Right hindlimb (tissue), 1 donor: ENCODE data around the gene KIAA1755.

Experiments used
- DNase-seq: peaks from one replicate; pipeline ENCODE4 v3.0.0-alpha.2; 2018

Gene KIAA1755

GRCh38 chr20:38260378-38261053 is at the start of gene KIAA1755:
TSS of gene KIAA1755 (minus strand) at chr20:38260735. CDS start at chr20:38260500, 235 bp downstream.
- peak; percentile 62 for DNase-seq

GRCh38 chr20:38308447-38308846 is 47.9 kb upstream of the KIAA1755 start:
- no peak for DNase-seq

- no peak for DNase-seq
Measured at GRCh38 chr20:38308047-38308438, 47.5 kb upstream of the KIAA1755 start.

GRCh38 chr20:38307371-38308046 is 47.0 kb upstream of the KIAA1755 start:
- DNase-seq = no peak

GRCh38 chr20:38306379-38306778 is 45.8 kb upstream of the KIAA1755 start:
- DNase-seq = no peak

- no peak for DNase-seq
Measured at GRCh38 chr20:38305541-38305940, 45.0 kb upstream of the KIAA1755 start.

GRCh38 chr20:38304845-38305447 is 44.4 kb upstream of the KIAA1755 start:
- DNase-seq = no peak

GRCh38 chr20:38303908-38304379 is 43.4 kb upstream of the KIAA1755 start, which contains the start of gene BPI:
TSS of gene BPI (plus strand) at chr20:38304156. CDS start at chr20:38304224, 68 bp downstream.
- DNase-seq = peak; percentile 79

- peak; percentile 63 for DNase-seq
Measured at GRCh38 chr20:38302786-38303185, 42.3 kb upstream of the KIAA1755 start.

- DNase-seq = no peak
Measured at GRCh38 chr20:38301309-38301708, 40.8 kb upstream of the KIAA1755 start.

GRCh38 chr20:38300438-38300837 is 39.9 kb upstream of the KIAA1755 start:
- DNase-seq = no peak

GRCh38 chr20:38299963-38300362 is 39.4 kb upstream of the KIAA1755 start:
- no peak for DNase-seq

- peak; percentile 84 for DNase-seq
Measured at GRCh38 chr20:38298768-38299288, 38.3 kb upstream of the KIAA1755 start.

GRCh38 chr20:38297916-38298674 is 37.6 kb upstream of the KIAA1755 start:
- no peak for DNase-seq

- no peak for DNase-seq
Measured at GRCh38 chr20:38296433-38296832, 35.9 kb upstream of the KIAA1755 start.

- DNase-seq = no peak
Measured at GRCh38 chr20:38295811-38296210, 35.3 kb upstream of the KIAA1755 start.

GRCh38 chr20:38294076-38294591 is 33.6 kb upstream of the KIAA1755 start:
- no peak for DNase-seq

GRCh38 chr20:38293491-38294065 is 33.0 kb upstream of the KIAA1755 start:
- DNase-seq = no peak

GRCh38 chr20:38291966-38292365 is 31.4 kb upstream of the KIAA1755 start:
- no peak for DNase-seq

GRCh38 chr20:38290829-38291814 is 30.6 kb upstream of the KIAA1755 start:
- peak; percentile 62 for DNase-seq
